GM12872 (cell line): Measurements from ENCODE around the gene OR2J3.

ENCODE experiments used
- CTCF ChIP-seq: IDR thresholded peaks from 3 replicates; pipeline ENCODE4 v1.5.1; 2011; ENCODE audit warnings: low read depth, mild to moderate bottlenecking, low read length, moderate library complexity; ENCODE audit not compliant: insufficient read depth

The OR2J3 gene

GRCh38 chr6:29097803-29098202 lies 10.1 kb upstream of the OR2J3 start:
- no peak for TF ChIP-seq CTCF

- no peak for TF ChIP-seq CTCF
These were observed 8.7 kb upstream of the OR2J3 start, which contains the start of gene OR2J1 for GRCh38 chr6:29099190-29099589. Gene OR2J1, plus strand, starts transcription at chr6:29099490. Its CDS starts 1,453 bp downstream, at chr6:29100943.

GRCh38 chr6:29112135-29112534 lies 4.3 kb downstream of the OR2J3 start:
- TF ChIP-seq CTCF, result peak; percentile 19; the same call in 1 of the 3 replicates

- TF ChIP-seq CTCF, result no peak
These were observed 21.6 kb downstream of the OR2J3 start for GRCh38 chr6:29129326-29130012.

GRCh38 chr6:29130644-29131043 lies 22.8 kb downstream of the OR2J3 start:
- no peak for TF ChIP-seq CTCF

- TF ChIP-seq CTCF, result no peak
These were observed 23.8 kb downstream of the OR2J3 start for GRCh38 chr6:29131691-29132090.

GRCh38 chr6:29137724-29138123 lies 29.9 kb downstream of the OR2J3 start:
- no peak for TF ChIP-seq CTCF
